Cerebellar nuclear complex (tissue), 1 donor: ENCODE measurements around the gene KRTAP10-8.
"Not testable (repeated sequence)": the region's sequence is repeated elsewhere in the genome, so short reads cannot be mapped to it uniquely, and the experiment has no call there.

Source experiments
- DNase-seq, 2 experiments: peaks; one replicate each; lab custom pipeline; 2025; lab: John Stamatoyannopoulos, UW

KRTAP10-8 gene

GRCh38 chr21:44618504-44618903 lies 6.6 kb downstream of the KRTAP10-8 start:
- DNase-seq = no peak

GRCh38 chr21:44618909-44619308 lies 7.0 kb downstream of the KRTAP10-8 start:
- no peak for DNase-seq

- DNase-seq = no peak
Measured at GRCh38 chr21:44619886-44620285, 8.0 kb downstream of the KRTAP10-8 start.

- DNase-seq = no peak
Measured at GRCh38 chr21:44623575-44623974, 11.7 kb downstream of the KRTAP10-8 start.

GRCh38 chr21:44625756-44626155 lies 13.9 kb downstream of the KRTAP10-8 start:
- no peak for DNase-seq

GRCh38 chr21:44626262-44626661 lies 14.4 kb downstream of the KRTAP10-8 start:
- DNase-seq = no peak

- DNase-seq = no peak
Measured at GRCh38 chr21:44626673-44627143, 14.8 kb downstream of the KRTAP10-8 start, which contains the start of gene KRTAP10-9. Gene KRTAP10-9, plus strand, starts transcription at chr21:44627093. Its CDS starts 79 bp downstream, at chr21:44627172.

GRCh38 chr21:44627181-44627822 lies 15.4 kb downstream of the KRTAP10-8 start:
- DNase-seq = not testable (repeated sequence)

- DNase-seq = not testable (repeated sequence)
Measured at GRCh38 chr21:44627831-44628233, 16.0 kb downstream of the KRTAP10-8 start.

- no peak for DNase-seq
Measured at GRCh38 chr21:44628707-44629391, 17.0 kb downstream of the KRTAP10-8 start.

- DNase-seq = no peak
Measured at GRCh38 chr21:44630440-44630839, 18.6 kb downstream of the KRTAP10-8 start.

- DNase-seq = no peak
Measured at GRCh38 chr21:44632067-44632466, 20.2 kb downstream of the KRTAP10-8 start.

GRCh38 chr21:44636209-44637017 lies 24.5 kb downstream of the KRTAP10-8 start:
- DNase-seq = no peak

GRCh38 chr21:44637018-44637850 lies 25.4 kb downstream of the KRTAP10-8 start, which contains the start of gene KRTAP10-10:
Gene KRTAP10-10, plus strand, starts transcription at chr21:44637356. Its CDS starts 62 bp downstream, at chr21:44637418.
- peak in 1 of 2 experiments; percentile 22 for DNase-seq

- not testable (repeated sequence) for DNase-seq
Measured at GRCh38 chr21:44637851-44638348, 26.0 kb downstream of the KRTAP10-8 start.

GRCh38 chr21:44638506-44639330 lies 26.8 kb downstream of the KRTAP10-8 start:
- DNase-seq = not testable (repeated sequence)

GRCh38 chr21:44639331-44639655 lies 27.4 kb downstream of the KRTAP10-8 start:
- no peak for DNase-seq

GRCh38 chr21:44640761-44641160 lies 28.9 kb downstream of the KRTAP10-8 start:
- no peak for DNase-seq

- no peak for DNase-seq
Measured at GRCh38 chr21:44643741-44644310, 31.9 kb downstream of the KRTAP10-8 start.

- no peak for DNase-seq
Measured at GRCh38 chr21:44644878-44645277, 33.0 kb downstream of the KRTAP10-8 start.
